Aorta (tissue), 5 donors: ENCODE results near the gene SERP1. TPM values are rescaled to one million over a fixed set of nuclear protein-coding genes. Genes with fewer than 3 reads are reported as not detected.
"Not testable (repeated sequence)": the region's sequence is repeated elsewhere in the genome, so short reads cannot be mapped to it uniquely, and the experiment has no call there.

Source experiments
- ATAC-seq: fragments of 200-7000 bp; cut with Tn5 transposase; one replicate; pipeline ENCODE4 v1.9.1; 2022; ENCODE audit warnings: moderate library complexity; ENCODE audit not compliant: low FRiP score
- DNase-seq, 2 donors: peaks; one replicate each; pipeline ENCODE4 v3.0.0-alpha.2; 2020
- H3K27ac ChIP-seq, 2 donors: one replicate each; pipeline ENCODE4 v1.5.1; 2013; ENCODE audit warnings: low read length in 2 of 2, mild to moderate bottlenecking in 2 of 2, moderate library complexity in 2 of 2, control low read depth in 1 of 2, inconsistent platforms in 1 of 2, low read depth in 1 of 2
- H3K27me3 ChIP-seq, 2 donors: one replicate each; pipeline ENCODE4 v1.6.1; 2013; ENCODE audit warnings: control low read depth in 1 of 2, low read length in 1 of 2, mild to moderate bottlenecking in 1 of 2, moderate library complexity in 1 of 2; ENCODE audit not compliant: insufficient read depth in 2 of 2, control insufficient read depth in 1 of 2
- H3K36me3 ChIP-seq, 2 donors: one replicate each; pipeline ENCODE4 v1.6.1; 2013; ENCODE audit warnings: control low read depth in 1 of 2, low read length in 1 of 2, mild to moderate bottlenecking in 1 of 2; ENCODE audit not compliant: insufficient read depth in 2 of 2, control insufficient read depth in 1 of 2
- H3K4me1 ChIP-seq, 2 donors: one replicate each; pipeline ENCODE4 v1.6.1; 2013; ENCODE audit warnings: low read length in 2 of 2, control low read depth in 1 of 2, mild to moderate bottlenecking in 1 of 2, moderate library complexity in 1 of 2; ENCODE audit not compliant: insufficient read depth in 2 of 2, control insufficient read depth in 1 of 2
- H3K4me3 ChIP-seq, 2 donors: one replicate each; pipeline ENCODE4 v1.5.1; 2013; ENCODE audit warnings: low read length in 2 of 2, control low read depth in 1 of 2, mild to moderate bottlenecking in 1 of 2
- H3K9me3 ChIP-seq: one replicate; pipeline ENCODE4 v1.6.1; 2013; ENCODE audit warnings: mild to moderate bottlenecking, low read length; ENCODE audit not compliant: control insufficient read depth
- WGBS, 2 donors: extraction: QIAGEN DNeasy Blood & Tissue Kit; methylation state at CpG; one replicate each; pipeline ENCODE4 v1.1.7; 2013; 5-methylcytosine and 5-hydroxymethylcytosine counted together
- intact Hi-C, 2 donors: fragments of 100-400 bp; cut with DNase I; formaldehyde crosslinking; loops; one replicate each; pipeline versions ENCODE4 v1.14.2 to v1.15.0; 2022
- polyA plus RNA-seq, 2 donors: library from polyadenylated mRNA; stranded (reverse); fragments of 200-250 nt; gene quantifications; one replicate each; pipeline ENCODE4 v1.2.3, GENCODE V29; 2013
- total RNA-seq, 2 donors: library from RNA; stranded (reverse); fragmentation: NEBNext Ultra II Directional; extraction: Animal tissue kit (Norgen Biotek cat#: 25700); gene quantifications; one replicate each; pipeline ENCODE4 v1.2.1, GENCODE V29; 2021
- donor health status: healthy with polysubstance abuse.
- donor health status: Bipolar disorder and iron deficiency.
- donor health status: DM: no; HTN: no; CAD: no.
- donor health status: DM: no; HTN: no; CAD: no.
- donor health status: DM: yes; HTN: yes; CAD: no.

SERP1 gene
- total and polyA plus RNA-seq, 4 donors: 71.9 to 92.9 (median 76.6) TPM

- no peaks in the 10 kb centered on the region for H3K36me3 ChIP-seq
- no peak for DNase-seq
- ATAC-seq: no peak
- no peak overlapping the region for H3K27ac ChIP-seq
- H3K9me3 ChIP-seq: no peaks in the 10 kb centered on the region
- 87 to 92% methylated on average over 3 of the region's 3 CpGs for WGBS, 2 donors
- H3K27me3 ChIP-seq: no peaks in the 10 kb centered on the region
- H3K4me1 ChIP-seq: no peaks in the 10 kb centered on the region
- no peak overlapping the region for H3K4me3 ChIP-seq
- intact Hi-C loops: no loop called here
Observed at GRCh38 chr3:150504483-150504882, 41.8 kb downstream of the SERP1 start.

GRCh38 chr3:150503402-150504099 is 42.7 kb downstream of the SERP1 start:
- Histone ChIP-seq H3K4me1 (no peaks in the 10 kb centered on the region), H3K4me3 (no peak overlapping the region), H3K27me3 (no peaks in the 10 kb centered on the region), H3K9me3 (no peaks in the 10 kb centered on the region), H3K36me3 (no peaks in the 10 kb centered on the region), H3K27ac (no peak overlapping the region)
- DNase-seq (no peak), ATAC-seq (no peak)
- intact Hi-C loops: no loop called here
- 83 to 90% methylated on average over 5 of the region's 5 CpGs for WGBS, 2 donors

- H3K9me3 ChIP-seq, H3K4me1 ChIP-seq, H3K27ac ChIP-seq, H3K36me3 ChIP-seq, DNase-seq, H3K4me3 ChIP-seq, intact Hi-C loops, ATAC-seq, H3K27me3 ChIP-seq: not testable (repeated sequence)
- WGBS, 2 donors: 97% methylated on average over 1 of the region's 1 CpG
Observed at GRCh38 chr3:150500960-150501359, 45.3 kb downstream of the SERP1 start.

- Histone ChIP-seq H3K27ac (no peak overlapping the region), H3K36me3 (no peaks in the 10 kb centered on the region), H3K27me3 (no peaks in the 10 kb centered on the region), H3K9me3 (no peaks in the 10 kb centered on the region), H3K4me3 (no peak overlapping the region), H3K4me1 (no peaks in the 10 kb centered on the region)
- 66 to 74% methylated on average over 2 of the region's 2 CpGs for WGBS, 2 donors
- intact Hi-C loops: loop anchor here (2.0 to 10.0 kb wide), 7 partner anchors 86 to 563 kb away; no protein-coding TSS in a partner anchor
- ATAC-seq: no peak
- DNase-seq: no peak
Observed at GRCh38 chr3:150497956-150498355, 48.3 kb downstream of the SERP1 start.

- Histone ChIP-seq H3K27me3 (no peaks in the 10 kb centered on the region), H3K9me3 (no peaks in the 10 kb centered on the region), H3K4me1 (no peaks in the 10 kb centered on the region), H3K4me3 (no peak overlapping the region), H3K36me3 (no peaks in the 10 kb centered on the region), H3K27ac (no peak overlapping the region)
- peak; percentile 66 for ATAC-seq
- no peak for DNase-seq
- intact Hi-C loops: loop anchor here (5.0 to 10.0 kb wide), 6 partner anchors 83 to 561 kb away; no protein-coding TSS in a partner anchor
- 2 to 3% methylated on average over 2 of the region's 2 CpGs for WGBS, 2 donors
Observed at GRCh38 chr3:150495563-150496168, 50.6 kb downstream of the SERP1 start.

- Histone ChIP-seq H3K27ac (no peak overlapping the region), H3K4me1 (no peaks in the 10 kb centered on the region), H3K4me3 (no peak overlapping the region), H3K9me3 (peaks cover 1% of the 10 kb centered on the region), H3K36me3 (no peaks in the 10 kb centered on the region), H3K27me3 (no peaks in the 10 kb centered on the region)
- intact Hi-C loops: loop anchor here (5.0 to 10.0 kb wide), 6 partner anchors 83 to 560 kb away; no protein-coding TSS in a partner anchor
- WGBS, 2 donors: 86 to 88% methylated on average over 1 of the region's 1 CpG
- ATAC-seq: no peak
- DNase-seq: no peak
Observed at GRCh38 chr3:150495149-150495548, 51.1 kb downstream of the SERP1 start.

- DNase-seq: no peak
- peaks cover 2% of the 10 kb centered on the region for H3K9me3 ChIP-seq
- intact Hi-C loops: loop anchor here in 1 of 2 donors (10.0 kb wide), 1 partner anchor 560 kb away; no protein-coding TSS in a partner anchor
- no peaks in the 10 kb centered on the region for H3K27me3 ChIP-seq
- no peaks in the 10 kb centered on the region for H3K36me3 ChIP-seq
- WGBS, 2 donors: 90 to 95% methylated on average over 5 of the region's 5 CpGs
- H3K27ac ChIP-seq: no peak overlapping the region
- no peak for ATAC-seq
- H3K4me1 ChIP-seq: no peaks in the 10 kb centered on the region
- no peak overlapping the region for H3K4me3 ChIP-seq
Observed at GRCh38 chr3:150494411-150494977, 51.8 kb downstream of the SERP1 start.
